IMR-90 (cell line): ENCODE results near the gene AFDN. TPM values are rescaled to one million over a fixed set of nuclear protein-coding genes. Genes with fewer than 3 reads are reported as not detected.

Experiments used
- ATAC-seq: fragments of 200-7000 bp; cut with Tn5 transposase; 2 replicates; pipeline ENCODE4 v1.9.1; 2020; ENCODE audit warnings: low read depth, mild to moderate bottlenecking, moderate library complexity
- BruUV-seq: library from RNA; stranded (reverse); fragments of 400-500 nt; replicated peaks from 2 replicates; lab custom pipeline; 2021; lab: Mats Ljungman, UMichigan
- CTCF ChIA-PET: fragments of 300-600 bp; formaldehyde crosslinking; extraction: SDS; loops from one replicate; lab custom pipeline; 2021; ENCODE audit warnings: antibody characterized with exemption; lab: Yijun Ruan, JAX
- POLR2A ChIA-PET: fragments of 300-600 bp; sonication (Branson Sonifier 250); formaldehyde crosslinking; loops from one replicate; lab custom pipeline; 2022; ENCODE audit warnings: antibody characterized with exemption; ENCODE audit not compliant: unreplicated experiment; lab: Charles Lee
- DNase-seq: peaks from one replicate; pipeline ENCODE4 v3.0.0; 2013
- H2AFZ ChIP-seq: replicated peaks from 2 replicates; pipeline ENCODE3; 2013; ENCODE audit warnings: low read length, mild to moderate bottlenecking; ENCODE audit not compliant: poor library complexity
- H2AK5ac ChIP-seq: 2 replicates; pipeline ENCODE4 v1.6.1; 2013; ENCODE audit warnings: low read depth, low read length, inconsistent platforms
- H2AK9ac ChIP-seq: replicated peaks from 2 replicates; pipeline ENCODE3; 2013; ENCODE audit warnings: mild to moderate bottlenecking, low read depth, low read length, moderate library complexity; ENCODE audit not compliant: poor library complexity
- H2BK120ac ChIP-seq: 2 replicates; pipeline ENCODE4 v1.6.1; 2013; ENCODE audit warnings: low read depth, low read length, inconsistent platforms
- H2BK15ac ChIP-seq: 3 replicates; pipeline ENCODE4 v1.6.1; 2013; ENCODE audit warnings: low read depth, low read length, inconsistent platforms
- H2BK20ac ChIP-seq: 2 replicates; pipeline ENCODE4 v1.6.1; 2013; ENCODE audit warnings: low read depth, mild to moderate bottlenecking, inconsistent platforms, low read length, moderate library complexity
- H2BK5ac ChIP-seq: 2 replicates; pipeline ENCODE4 v1.6.1; 2013; ENCODE audit warnings: mild to moderate bottlenecking, low read depth, low read length, inconsistent platforms; ENCODE audit not compliant: poor library complexity, severe bottlenecking
- H3K14ac ChIP-seq: replicated peaks from 2 replicates; pipeline ENCODE4 v1.6.1; 2013; ENCODE audit warnings: low read depth, low read length, inconsistent platforms
- H3K18ac ChIP-seq: 2 replicates; pipeline ENCODE4 v1.6.1; 2013; ENCODE audit warnings: low read depth, low read length, control low read depth
- H3K23ac ChIP-seq: 2 replicates; pipeline ENCODE4 v1.6.1; 2013; ENCODE audit warnings: low read depth, low read length, inconsistent platforms
- H3K27ac ChIP-seq: 2 replicates; pipeline ENCODE4 v1.5.1; 2013; ENCODE audit warnings: mild to moderate bottlenecking, control low read depth, low read length; ENCODE audit not compliant: insufficient read depth
- H3K27me3 ChIP-seq: 2 replicates; pipeline ENCODE4 v1.6.1; 2013; ENCODE audit warnings: low read length; ENCODE audit not compliant: control insufficient read depth, insufficient read depth
- H3K36me3 ChIP-seq: 2 replicates; pipeline ENCODE4 v1.6.1; 2013; ENCODE audit warnings: low read length, mixed read lengths; ENCODE audit not compliant: control insufficient read depth, insufficient read depth
- H3K4ac ChIP-seq: 2 replicates; pipeline ENCODE4 v1.6.1; 2013; ENCODE audit warnings: low read depth, low read length, inconsistent platforms
- H3K4me1 ChIP-seq: 2 replicates; pipeline ENCODE4 v1.6.1; 2013; ENCODE audit warnings: low read length, mixed read lengths; ENCODE audit not compliant: control insufficient read depth, insufficient read depth
- H3K4me2 ChIP-seq: 2 replicates; pipeline ENCODE4 v1.6.1; 2013; ENCODE audit warnings: low read depth, mild to moderate bottlenecking, control low read depth, low read length, moderate library complexity
- H3K4me3 ChIP-seq: 2 replicates; pipeline ENCODE4 v1.5.1; 2013; ENCODE audit warnings: low read depth, mild to moderate bottlenecking, control low read depth, low read length, moderate library complexity; ENCODE audit not compliant: insufficient read depth
- H3K56ac ChIP-seq: 2 replicates; pipeline ENCODE4 v1.6.1; 2013; ENCODE audit warnings: low read length, inconsistent platforms; ENCODE audit not compliant: insufficient read depth; ENCODE audit errors: extremely low read depth
- H3K79me1 ChIP-seq, 2 experiments: 2 replicates each; pipeline ENCODE4 v1.6.1; 2013; ENCODE audit warnings: low read length in 2 of 2, inconsistent platforms in 1 of 2, low read depth in 1 of 2
- H3K9ac ChIP-seq: 2 replicates; pipeline ENCODE4 v1.6.1; 2013; ENCODE audit warnings: low read depth, low read length, control low read depth
- H3K9me1 ChIP-seq: 2 replicates; pipeline ENCODE4 v1.6.1; 2013; ENCODE audit warnings: low read length, inconsistent platforms; ENCODE audit not compliant: insufficient read depth
- H3K9me3 ChIP-seq: 2 replicates; pipeline ENCODE4 v1.6.1; 2013; ENCODE audit warnings: low read length; ENCODE audit not compliant: control insufficient read depth, insufficient read depth
- H4K20me1 ChIP-seq: 2 replicates; pipeline ENCODE4 v1.6.1; 2013; ENCODE audit warnings: low read length, inconsistent platforms; ENCODE audit not compliant: insufficient read depth
- H4K5ac ChIP-seq: 2 replicates; pipeline ENCODE4 v1.6.1; 2013; ENCODE audit warnings: mild to moderate bottlenecking, low read depth, low read length, control low read depth
- H4K8ac ChIP-seq, 2 experiments: 2 replicates each; pipeline ENCODE4 v1.6.1; 2013; ENCODE audit warnings: low read depth in 2 of 2, low read length in 2 of 2, control low read depth in 1 of 2, inconsistent platforms in 1 of 2
- H4K91ac ChIP-seq: 2 replicates; pipeline ENCODE4 v1.6.1; 2013; ENCODE audit warnings: low read depth, low read length, inconsistent platforms; ENCODE audit not compliant: insufficient read depth
- BHLHE40 ChIP-seq: fragments of 150-350 bp; IDR thresholded peaks from 2 replicates; pipeline ENCODE4 v1.6.1; 2016; ENCODE audit warnings: mild to moderate bottlenecking, low read depth, low read length
- CEBPB ChIP-seq: IDR thresholded peaks from 2 replicates; pipeline ENCODE4 v1.6.1; 2012; ENCODE audit warnings: low read depth, low read length, improper control_type of control experiment
- CHD1 ChIP-seq: IDR thresholded peaks from 2 replicates; pipeline ENCODE4 v1.6.1; 2012; ENCODE audit warnings: low read depth, low read length, improper control_type of control experiment
- CTCF ChIP-seq: conservative IDR thresholded peaks from 2 replicates; pipeline ENCODE4 v1.5.1; 2012; ENCODE audit warnings: mild to moderate bottlenecking, low read depth, low read length, improper control_type of control experiment
- FOS ChIP-seq: fragments of 150-350 bp; IDR thresholded peaks from 2 replicates; pipeline ENCODE4 v1.6.1; 2016; ENCODE audit warnings: low read depth, low read length
- MAFK ChIP-seq: IDR thresholded peaks from 2 replicates; pipeline ENCODE4 v1.6.1; 2012; ENCODE audit warnings: low read depth, low read length, improper control_type of control experiment
- MAZ ChIP-seq: IDR thresholded peaks from 2 replicates; pipeline ENCODE4 v1.6.1; 2012; ENCODE audit warnings: low read depth, mild to moderate bottlenecking, low read length, improper control_type of control experiment, moderate library complexity, borderline replicate concordance
- MXI1 ChIP-seq: IDR thresholded peaks from 2 replicates; pipeline ENCODE4 v1.6.1; 2012; ENCODE audit warnings: low read depth, mild to moderate bottlenecking, low read length, moderate library complexity, borderline replicate concordance
- NFE2L2 ChIP-seq: fragments of 150-350 bp; IDR thresholded peaks from 2 replicates; pipeline ENCODE4 v1.6.1; 2016; ENCODE audit warnings: low read depth, mild to moderate bottlenecking, low read length
- POLR2A ChIP-seq: IDR thresholded peaks from 2 replicates; pipeline ENCODE4 v1.6.1; 2012; ENCODE audit warnings: mild to moderate bottlenecking, low read depth, low read length
- RAD21 ChIP-seq: IDR thresholded peaks from 2 replicates; pipeline ENCODE4 v1.6.1; 2012; ENCODE audit warnings: low read length, improper control_type of control experiment
- RCOR1 ChIP-seq: IDR thresholded peaks from 2 replicates; pipeline ENCODE4 v1.6.1; 2012; ENCODE audit warnings: mild to moderate bottlenecking, low read length, improper control_type of control experiment; ENCODE audit not compliant: insufficient replicate concordance
- RFX5 ChIP-seq: IDR thresholded peaks from 2 replicates; pipeline ENCODE4 v1.8.0; 2012; ENCODE audit warnings: low read depth, mild to moderate bottlenecking, low read length, moderate library complexity
- SMC3 ChIP-seq: fragments of 150-350 bp; IDR thresholded peaks from 2 replicates; pipeline ENCODE4 v1.6.1; 2016; ENCODE audit warnings: low read depth, mild to moderate bottlenecking, antibody characterized with exemption, low read length, moderate library complexity
- USF2 ChIP-seq: fragments of 150-350 bp; IDR thresholded peaks from 2 replicates; pipeline ENCODE4 v1.6.1; 2017; ENCODE audit warnings: mild to moderate bottlenecking, antibody characterized with exemption, low read length, low read depth
- WGBS, 2 experiments: methylation state at CpG; one replicate each; pipeline versions ENCODE4 v1.1.5 to v1.1.7; 2013; ENCODE audit warnings: missing lambda C conversion rate in 2 of 2; ENCODE audit not compliant: insufficient read length in 1 of 2; ENCODE audit errors: extremely low coverage in 2 of 2; 5-methylcytosine and 5-hydroxymethylcytosine counted together
- dilution Hi-C: fragments of 300-500 bp; cut with HindIII; formaldehyde crosslinking; loops from one replicate; pipeline ENCODE4 v1.14.3; 2018; ENCODE audit warnings: low sequenced_read_pairs; ENCODE audit not compliant: unreplicated experiment
- in situ Hi-C: fragments of 300-500 bp; cut with MboI; formaldehyde crosslinking; loops from 3 replicates; pipeline ENCODE4 v1.14.3; 2019; ENCODE audit warnings: low sequenced_read_pairs, inconsistent platforms, mixed read lengths
- intact Hi-C: fragments of 100-400 bp; cut with micrococcal nuclease; formaldehyde crosslinking; loops from 2 replicates; pipeline ENCODE4 v1.10.0; 2022
- polyA plus RNA-seq, 3 experiments: library from polyadenylated mRNA; depleted of rRNA; stranded (reverse); fragments of >200 nt; gene quantifications; 2 replicates each; pipeline ENCODE4 v1.2.3, GENCODE V29; 2012; ENCODE audit warnings: low replicate concordance in 1 of 3
- total RNA-seq: library from RNA; depleted of rRNA; stranded (reverse); fragments of >200 nt; gene quantifications from 2 replicates; pipeline ENCODE4 v1.2.3, GENCODE V29; 2012
- TF ChIP-seq, protein P1 (sequence below): fragments of 150-350 bp; IDR thresholded peaks from 2 replicates; pipeline ENCODE4 v1.6.1; 2016; ENCODE audit warnings: low read depth, mild to moderate bottlenecking, low read length, moderate library complexity, borderline replicate concordance

AFDN gene
- total and polyA plus RNA-seq, 2 of the 4 experiments (the other 2 are of a cell fraction) = 11.6 to 20.8 TPM

GRCh38 chr6:167934426-167934864 lies 107.7 kb downstream of the AFDN start:
- H4K91ac ChIP-seq = no peak overlapping the region
- ATAC-seq (no peak), DNase-seq (no peak)
- ChIA-PET POLR2A (no interaction called here), CTCF (no interaction called here)
- no peaks in the 10 kb centered on the region for H3K79me1 ChIP-seq
- H2AK5ac ChIP-seq = no peak overlapping the region
- no peak overlapping the region for H2BK20ac ChIP-seq
- H2BK15ac ChIP-seq = no peak overlapping the region
- no peak overlapping the region for H2AFZ ChIP-seq
- H2BK5ac ChIP-seq = no peak overlapping the region
- dilution Hi-C loops (no loop called here), intact Hi-C loops (no loop called here), in situ Hi-C loops (no loop called here)
- no peak overlapping the region for H3K9ac ChIP-seq
- WGBS, 2 experiments = no CpG with 5 or more reads among the region's 7 CpGs
- H3K4me3 ChIP-seq = no peak overlapping the region
- H2BK120ac ChIP-seq = no peak overlapping the region
- no peak overlapping the region for H4K8ac ChIP-seq
- no peak overlapping the region for H3K18ac ChIP-seq
- H3K56ac ChIP-seq = no peak overlapping the region
- TF ChIP-seq MAFK = no peak
- no peak for TF ChIP-seq MXI1
- TF ChIP-seq POLR2A = no peak
- TF ChIP-seq CTCF = no peak
- no peak for TF ChIP-seq MAZ
- no peak for TF ChIP-seq CEBPB
- TF ChIP-seq CHD1 = no peak
- TF ChIP-seq RAD21 = no peak
- TF ChIP-seq RFX5 = no peak
- TF ChIP-seq USF2 = no peak
- TF ChIP-seq RCOR1 = no peak
- TF ChIP-seq FOS = no peak
- TF ChIP-seq BHLHE40 = no peak
- TF ChIP-seq SMC3 = no peak
- TF ChIP-seq, protein P1, sequence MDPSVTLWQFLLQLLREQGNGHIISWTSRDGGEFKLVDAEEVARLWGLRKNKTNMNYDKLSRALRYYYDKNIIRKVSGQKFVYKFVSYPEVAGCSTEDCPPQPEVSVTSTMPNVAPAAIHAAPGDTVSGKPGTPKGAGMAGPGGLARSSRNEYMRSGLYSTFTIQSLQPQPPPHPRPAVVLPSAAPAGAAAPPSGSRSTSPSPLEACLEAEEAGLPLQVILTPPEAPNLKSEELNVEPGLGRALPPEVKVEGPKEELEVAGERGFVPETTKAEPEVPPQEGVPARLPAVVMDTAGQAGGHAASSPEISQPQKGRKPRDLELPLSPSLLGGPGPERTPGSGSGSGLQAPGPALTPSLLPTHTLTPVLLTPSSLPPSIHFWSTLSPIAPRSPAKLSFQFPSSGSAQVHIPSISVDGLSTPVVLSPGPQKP = no peak
- no peak for TF ChIP-seq NFE2L2
- H3K36me3 ChIP-seq = no peaks in the 10 kb centered on the region
- no peak overlapping the region for H4K5ac ChIP-seq
- no peaks in the 10 kb centered on the region for H4K20me1 ChIP-seq
- H3K4ac ChIP-seq = no peak overlapping the region
- H3K27ac ChIP-seq = no peak overlapping the region
- no peak overlapping the region for H3K23ac ChIP-seq
- H3K27me3 ChIP-seq = no peaks in the 10 kb centered on the region
- H3K14ac ChIP-seq = no peak overlapping the region
- H3K4me1 ChIP-seq = no peaks in the 10 kb centered on the region; the same call in 1 of the 2 replicates
- no TSS peak for BruUV-seq
- no peak overlapping the region for H2AK9ac ChIP-seq
- H3K9me1 ChIP-seq = peaks cover 4% of the 10 kb centered on the region; the same call in 1 of the 2 replicates
- H3K9me3 ChIP-seq = no peaks in the 10 kb centered on the region
- no peak overlapping the region for H3K4me2 ChIP-seq
